Kidney glomerular epithelial cell (primary cell): ENCODE results near the gene ZDHHC5.

Source experiments
- DNase-seq: peaks from one replicate; lab custom pipeline; 2025; lab: John Stamatoyannopoulos, UW

Gene ZDHHC5

GRCh38 chr11:57729479-57729878, 61.6 kb downstream of the ZDHHC5 start:
- no peak for DNase-seq

GRCh38 chr11:57732661-57733060, 64.7 kb downstream of the ZDHHC5 start:
- DNase-seq, result no peak

GRCh38 chr11:57735619-57736298, 67.8 kb downstream of the ZDHHC5 start:
- DNase-seq, result no peak

- DNase-seq, result peak; percentile 92
Measured at GRCh38 chr11:57741132-57742086, 73.5 kb downstream of the ZDHHC5 start, which contains the start of gene SELENOH. TSS of gene SELENOH (plus strand) at chr11:57741491. CDS start at chr11:57741596, 105 bp downstream.

- DNase-seq, result no peak
Measured at GRCh38 chr11:57742087-57742452, 74.2 kb downstream of the ZDHHC5 start.

- DNase-seq, result no peak
Measured at GRCh38 chr11:57744357-57744756, 76.4 kb downstream of the ZDHHC5 start.

GRCh38 chr11:57745206-57745605, 77.3 kb downstream of the ZDHHC5 start:
- DNase-seq, result no peak

- no peak for DNase-seq
Measured at GRCh38 chr11:57746920-57747319, 79.0 kb downstream of the ZDHHC5 start.
